ENCODE results near the gene AFF4.
A peak's percentile ranks its signal among the peaks of the same experiment; 100 is the strongest.
"Not testable (repeated sequence)": the region's sequence is repeated elsewhere in the genome, so short reads cannot be mapped to it uniquely, and the experiment has no call there.

AFF4 gene

GRCh38 chr5:132886064-132886823, 77.2 kb downstream of the AFF4 start:
- no peak for DNase-seq

- no peak for DNase-seq
Observed at GRCh38 chr5:132884548-132884947, 78.9 kb downstream of the AFF4 start.

GRCh38 chr5:132883261-132883834, 80.1 kb downstream of the AFF4 start:
- DNase-seq = peak in 3 of 5 experiments; percentile 3 to 42 (median 6)

GRCh38 chr5:132877938-132878337, 85.5 kb downstream of the AFF4 start:
- DNase-seq = no peak

GRCh38 chr5:132877466-132877865, 86.0 kb downstream of the AFF4 start:
- DNase-seq = no peak

- DNase-seq = no peak
Observed at GRCh38 chr5:132876020-132876759, 87.2 kb downstream of the AFF4 start.

- DNase-seq = no peak
Observed at GRCh38 chr5:132873930-132874271, 89.5 kb downstream of the AFF4 start.

GRCh38 chr5:132873119-132873929, 90.1 kb downstream of the AFF4 start, which contains the start of gene LEAP2:
TSS of gene LEAP2 (plus strand) at chr5:132873668. CDS start at chr5:132873695, 27 bp downstream.
- DNase-seq = no peak

- DNase-seq = no peak
Observed at GRCh38 chr5:132872788-132873118, 90.7 kb downstream of the AFF4 start.

- DNase-seq = no peak
Observed at GRCh38 chr5:132871459-132872284, 91.8 kb downstream of the AFF4 start.

- no peak for DNase-seq
Observed at GRCh38 chr5:132870801-132871200, 92.6 kb downstream of the AFF4 start.

GRCh38 chr5:132868754-132869153, 94.7 kb downstream of the AFF4 start:
- no peak for DNase-seq

- DNase-seq = no peak
Observed at GRCh38 chr5:132867046-132867451, 96.4 kb downstream of the AFF4 start.

- DNase-seq = peak; percentile 76 to 99 (median 88)
Observed at GRCh38 chr5:132866342-132867045, 96.9 kb downstream of the AFF4 start, which contains the start of the genes GDF9 and UQCRQ. TSS of gene GDF9 (minus strand) at chr5:132866469. CDS start at chr5:132864533, 1,936 bp downstream. TSS of gene UQCRQ (plus strand) at chr5:132866642. CDS start at chr5:132866882, 240 bp downstream.

- no peak for DNase-seq
Observed at GRCh38 chr5:132865668-132866341, 97.6 kb downstream of the AFF4 start.

GRCh38 chr5:132860742-132861141, 102.7 kb downstream of the AFF4 start:
- no peak for DNase-seq

GRCh38 chr5:132859889-132860437, 103.5 kb downstream of the AFF4 start:
- no peak for DNase-seq

GRCh38 chr5:132856011-132856410, 107.4 kb downstream of the AFF4 start:
- no peak for DNase-seq

- DNase-seq = not testable (repeated sequence)
Observed at GRCh38 chr5:132854992-132855391, 108.4 kb downstream of the AFF4 start.

- no peak for DNase-seq
Observed at GRCh38 chr5:132854301-132854700, 109.1 kb downstream of the AFF4 start.

All from T-helper 2 cell (primary cell).